ENCODE data around the gene CRYBG2. TPM values are rescaled to one million over a fixed set of nuclear protein-coding genes. Genes with fewer than 3 reads are reported as not detected.

CRYBG2 gene
- total RNA-seq, 2 donors from 2014 or later = 9.0 to 15.1 TPM

DNA sequence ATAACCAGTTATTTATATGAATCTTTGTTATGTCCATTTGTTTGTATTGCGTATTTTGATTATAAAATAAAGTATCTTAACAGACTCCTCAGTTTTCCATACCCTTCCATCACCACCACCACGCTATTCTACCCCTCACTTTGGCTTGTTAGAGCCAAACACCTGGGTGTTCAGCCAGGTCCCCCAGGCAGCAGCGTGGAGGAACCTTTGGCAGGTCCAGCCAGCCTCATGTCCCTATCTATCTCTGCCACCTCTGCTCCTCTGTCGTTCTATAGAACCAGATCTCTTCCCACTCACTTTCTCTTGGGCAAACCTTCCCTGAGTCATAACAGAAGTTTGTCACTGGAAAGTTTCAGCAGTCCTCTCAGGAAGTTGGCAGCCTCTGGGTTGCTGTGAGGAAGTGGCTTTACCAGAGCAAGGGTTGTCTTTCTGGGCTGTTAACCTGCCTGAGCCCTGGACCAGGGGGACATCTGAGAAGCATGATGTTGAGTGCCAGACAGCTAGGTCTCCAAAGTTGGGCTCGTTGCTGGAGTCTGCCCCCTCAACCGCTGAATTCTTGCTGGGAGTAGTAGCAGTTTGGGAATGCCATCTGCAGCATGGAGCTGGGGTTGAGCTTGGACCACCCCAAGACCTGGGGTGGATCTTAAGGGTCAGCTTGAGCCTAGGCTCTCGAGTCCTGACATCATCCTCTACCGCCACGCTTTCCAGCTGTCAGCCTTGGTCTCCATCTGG lies 75.0 kb downstream of the CRYBG2 start:
- Histone ChIP-seq H3K9ac (ENCODE audit: extremely low read depth, low read length, poor library complexity, severe bottlenecking) (no peak overlapping the region), H3K4me3 (ENCODE audit: low read length) (peak overlapping the region; percentile 86), H3K4me1 (ENCODE audit: control insufficient read depth, insufficient read depth, low read length) (peaks cover 14% of the 10 kb centered on the region), H3K27ac (ENCODE audit: low read depth, low read length) (no peak overlapping the region), H3K36me3 (ENCODE audit: control insufficient read depth, insufficient read depth, low read length) (peaks cover 45% of the 10 kb centered on the region), H3K27me3 (ENCODE audit: control insufficient read depth, insufficient read depth, low read length, poor library complexity, severe bottlenecking) (no peaks in the 10 kb centered on the region), H3K9me3 (ENCODE audit: control insufficient read depth, low read length) (no peaks in the 10 kb centered on the region)
- Mint-ChIP-seq H3K27ac (peak overlapping the region; percentile 97), H3K4me3 (peak overlapping the region; percentile 76), H3K27me3 (ENCODE audit: insufficient read depth) (no peaks in the 10 kb centered on the region), H3K9me3 (no peaks in the 10 kb centered on the region), H3K36me3 (ENCODE audit: low read depth) (peaks cover 44% of the 10 kb centered on the region), H3K4me1 (peaks cover 29% of the 10 kb centered on the region)
- TF ChIP-seq, protein P1, sequence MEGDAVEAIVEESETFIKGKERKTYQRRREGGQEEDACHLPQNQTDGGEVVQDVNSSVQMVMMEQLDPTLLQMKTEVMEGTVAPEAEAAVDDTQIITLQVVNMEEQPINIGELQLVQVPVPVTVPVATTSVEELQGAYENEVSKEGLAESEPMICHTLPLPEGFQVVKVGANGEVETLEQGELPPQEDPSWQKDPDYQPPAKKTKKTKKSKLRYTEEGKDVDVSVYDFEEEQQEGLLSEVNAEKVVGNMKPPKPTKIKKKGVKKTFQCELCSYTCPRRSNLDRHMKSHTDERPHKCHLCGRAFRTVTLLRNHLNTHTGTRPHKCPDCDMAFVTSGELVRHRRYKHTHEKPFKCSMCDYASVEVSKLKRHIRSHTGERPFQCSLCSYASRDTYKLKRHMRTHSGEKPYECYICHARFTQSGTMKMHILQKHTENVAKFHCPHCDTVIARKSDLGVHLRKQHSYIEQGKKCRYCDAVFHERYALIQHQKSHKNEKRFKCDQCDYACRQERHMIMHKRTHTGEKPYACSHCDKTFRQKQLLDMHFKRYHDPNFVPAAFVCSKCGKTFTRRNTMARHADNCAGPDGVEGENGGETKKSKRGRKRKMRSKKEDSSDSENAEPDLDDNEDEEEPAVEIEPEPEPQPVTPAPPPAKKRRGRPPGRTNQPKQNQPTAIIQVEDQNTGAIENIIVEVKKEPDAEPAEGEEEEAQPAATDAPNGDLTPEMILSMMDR (conservative IDR thresholded peaks at IDR 0.05) = no peak
- WGBS, 2 experiments (ENCODE audit: insufficient coverage in 1 of 2, insufficient read length in 1 of 2) = 88 to 100% methylated on average over 1 to 9 of the region's 9 CpGs
- no peak for DNase-seq

DNA sequence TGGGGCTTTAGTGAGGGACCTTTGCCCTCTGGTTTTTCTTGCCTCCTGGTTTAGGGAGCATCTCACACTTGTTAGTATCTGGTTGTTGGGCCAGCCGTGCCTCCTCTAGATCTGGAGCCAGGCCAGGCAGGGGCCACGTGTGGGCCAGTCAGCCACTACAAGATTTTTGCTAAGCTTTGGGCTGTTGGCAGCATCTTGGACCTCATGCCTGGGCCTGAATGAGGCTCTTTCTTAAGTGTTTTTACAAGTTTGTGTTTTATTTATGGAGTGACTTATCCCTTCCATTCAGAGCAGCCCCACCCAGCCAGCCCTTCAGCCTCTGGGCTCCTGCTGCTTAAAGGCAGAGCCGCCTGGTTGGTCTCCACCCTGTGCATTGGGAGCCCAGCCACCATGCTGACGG lies 75.6 kb downstream of the CRYBG2 start:
- peaks cover 29% of the 10 kb centered on the region for H3K4me1 Mint-ChIP-seq

DNA sequence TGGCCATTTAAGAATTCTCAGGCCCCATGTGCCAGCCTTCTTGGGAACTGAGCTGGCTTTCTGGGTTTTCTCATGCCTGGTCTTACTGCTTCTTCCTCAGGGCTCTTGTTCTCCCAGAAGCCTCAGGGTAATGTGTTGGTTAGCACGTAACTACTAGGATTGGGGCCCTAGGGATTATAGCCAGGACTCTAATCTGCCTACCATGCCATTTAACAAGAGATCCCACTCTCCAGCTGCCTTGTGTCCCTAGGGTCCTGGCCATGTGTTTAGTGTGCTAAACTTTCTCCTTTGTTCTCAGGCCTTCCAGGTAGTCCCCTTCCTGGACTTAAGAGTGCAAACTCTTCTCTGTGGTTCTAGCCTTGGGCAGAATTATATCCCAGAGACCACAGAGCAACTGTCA lies 76.2 kb downstream of the CRYBG2 start:
- Mint-ChIP-seq H3K9me3 (no peaks in the 10 kb centered on the region), H3K4me3 (no peak overlapping the region), H3K36me3 (ENCODE audit: low read depth) (peaks cover 47% of the 10 kb centered on the region), H3K4me1 (peaks cover 29% of the 10 kb centered on the region), H3K27me3 (ENCODE audit: insufficient read depth) (no peaks in the 10 kb centered on the region), H3K27ac (no peak overlapping the region)
- TF ChIP-seq, protein P1 (conservative IDR thresholded peaks at IDR 0.05) = no peak
- Histone ChIP-seq H3K27me3 (ENCODE audit: control insufficient read depth, insufficient read depth, low read length, poor library complexity, severe bottlenecking) (no peaks in the 10 kb centered on the region), H3K27ac (ENCODE audit: low read depth, low read length) (no peak overlapping the region), H3K36me3 (ENCODE audit: control insufficient read depth, insufficient read depth, low read length) (peaks cover 49% of the 10 kb centered on the region), H3K4me1 (ENCODE audit: control insufficient read depth, insufficient read depth, low read length) (peaks cover 14% of the 10 kb centered on the region), H3K4me3 (ENCODE audit: low read length) (no peak overlapping the region), H3K9ac (ENCODE audit: extremely low read depth, low read length, poor library complexity, severe bottlenecking) (no peak overlapping the region), H3K9me3 (ENCODE audit: control insufficient read depth, low read length) (no peaks in the 10 kb centered on the region)
- 92% methylated on average over 1 of the region's 1 CpG; no CpG with 5 or more reads in 1 of the 2 experiments for WGBS, 2 experiments (ENCODE audit: insufficient coverage in 1 of 2, insufficient read length in 1 of 2)
- no peak for DNase-seq

More for the DNA sequence above, 75.6 kb downstream of the CRYBG2 start:
- TF ChIP-seq, protein P1 (conservative IDR thresholded peaks at IDR 0.05) = no peak
- no peak overlapping the region for H3K27ac ChIP-seq (ENCODE audit: low read depth, low read length)
- WGBS, 2 experiments (ENCODE audit: insufficient coverage in 1 of 2, insufficient read length in 1 of 2) = 89 to 100% methylated on average over 1 to 4 of the region's 4 CpGs
- H3K4me1 ChIP-seq (ENCODE audit: control insufficient read depth, insufficient read depth, low read length) = peaks cover 14% of the 10 kb centered on the region
- H3K4me3 Mint-ChIP-seq = no peak overlapping the region
- H3K27me3 ChIP-seq (ENCODE audit: control insufficient read depth, insufficient read depth, low read length, poor library complexity, severe bottlenecking) = no peaks in the 10 kb centered on the region
- H3K9me3 Mint-ChIP-seq = no peaks in the 10 kb centered on the region
- H3K9ac ChIP-seq (ENCODE audit: extremely low read depth, low read length, poor library complexity, severe bottlenecking) = no peak overlapping the region
- peaks cover 47% of the 10 kb centered on the region for H3K36me3 ChIP-seq (ENCODE audit: control insufficient read depth, insufficient read depth, low read length)
- no peaks in the 10 kb centered on the region for H3K27me3 Mint-ChIP-seq (ENCODE audit: insufficient read depth)
- no peak for DNase-seq
- no peak overlapping the region for H3K27ac Mint-ChIP-seq
- peaks cover 44% of the 10 kb centered on the region for H3K36me3 Mint-ChIP-seq (ENCODE audit: low read depth)
- H3K4me3 ChIP-seq (ENCODE audit: low read length) = no peak overlapping the region
- H3K9me3 ChIP-seq (ENCODE audit: control insufficient read depth, low read length) = no peaks in the 10 kb centered on the region
